H1 (cell line): Measurements from ENCODE around the gene FOXL3. TPM values are rescaled to one million over a fixed set of nuclear protein-coding genes. Genes with fewer than 3 reads are reported as not detected.

Source experiments
- CTCF ChIA-PET: fragments of 300-600 bp; sonication (Branson Sonifier 250); formaldehyde crosslinking; loops from one replicate; lab custom pipeline; 2021; ENCODE audit not compliant: partially characterized antibody; lab: Charles Lee
- POLR2A ChIA-PET: fragments of 300-600 bp; sonication (Branson Sonifier 250); formaldehyde crosslinking; loops from one replicate; lab custom pipeline; 2021; ENCODE audit warnings: inconsistent platforms; ENCODE audit not compliant: partially characterized antibody; lab: Charles Lee
- DNase-seq, 2 experiments: peaks; one replicate each; pipeline versions ENCODE4 v3.0.0 to v3.0.0-alpha.2; 2010 to 2022; ENCODE audit warnings: low spot score in 2 of 2, low read depth in 1 of 2, mixed read lengths in 1 of 2
- FAIRE-seq: peaks from 2 replicates; lab custom pipeline; 2011; peaks lifted over from hg19 to GRCh38; lab: Jason Lieb, UNC
- H2AFZ ChIP-seq: 2 replicates; pipeline ENCODE4 v1.8.1; 2012; ENCODE audit warnings: low read length, inconsistent platforms
- H2AK5ac ChIP-seq: 2 replicates; pipeline ENCODE4 v1.6.1; 2013; ENCODE audit warnings: low read depth, low read length
- H2BK120ac ChIP-seq: replicated peaks from 2 replicates; pipeline ENCODE3; 2013; ENCODE audit warnings: low read depth, low read length, inconsistent platforms
- H2BK12ac ChIP-seq: 2 replicates; pipeline ENCODE4 v1.6.1; 2013; ENCODE audit warnings: low read depth, low read length
- H2BK15ac ChIP-seq: 2 replicates; pipeline ENCODE4 v1.6.1; 2013; ENCODE audit warnings: low read length
- H2BK20ac ChIP-seq: 2 replicates; pipeline ENCODE4 v1.6.1; 2013; ENCODE audit warnings: low read length
- H2BK5ac ChIP-seq: 2 replicates; pipeline ENCODE4 v1.6.1; 2013; ENCODE audit warnings: low read depth, low read length
- H3K14ac ChIP-seq: 2 replicates; pipeline ENCODE4 v1.6.1; 2013; ENCODE audit warnings: inconsistent platforms; ENCODE audit not compliant: insufficient read length
- H3K18ac ChIP-seq: 2 replicates; pipeline ENCODE4 v1.6.1; 2013; ENCODE audit warnings: low read length; ENCODE audit errors: extremely low read depth
- H3K23ac ChIP-seq: 2 replicates; pipeline ENCODE4 v1.6.1; 2013; ENCODE audit warnings: inconsistent platforms; ENCODE audit not compliant: insufficient read length
- H3K23me2 ChIP-seq: 2 replicates; pipeline ENCODE4 v1.6.1; 2013; ENCODE audit warnings: low read depth, low read length
- H3K27ac ChIP-seq: 2 replicates; pipeline ENCODE4 v1.6.1; 2011; ENCODE audit warnings: low read depth, low read length, inconsistent platforms
- H3K27me3 ChIP-seq, 4 experiments: replicated peaks in 1 of 4; 1 replicate in 1 of 4; 2 replicates in 3 of 4; pipeline versions ENCODE4 v1.6.1 to v1.8.1; 2011 to 2013; ENCODE audit warnings: low read length in 3 of 4, mild to moderate bottlenecking in 3 of 4, inconsistent platforms in 2 of 4, mixed read lengths in 2 of 4, moderate library complexity in 1 of 4; ENCODE audit not compliant: control insufficient read depth in 3 of 4, insufficient read depth in 3 of 4; ENCODE audit errors: extremely low read depth in 1 of 4
- H3K36me3 ChIP-seq, 4 experiments: 2 replicates each; pipeline versions ENCODE4 v1.6.1 to v1.8.1; 2011 to 2013; ENCODE audit warnings: mild to moderate bottlenecking in 4 of 4, low read length in 3 of 4, moderate library complexity in 2 of 4, control low read depth in 1 of 4, inconsistent platforms in 1 of 4; ENCODE audit not compliant: insufficient read depth in 4 of 4, control insufficient read depth in 2 of 4
- H3K4ac ChIP-seq: replicated peaks from 2 replicates; pipeline ENCODE3; 2013; ENCODE audit warnings: low read length, low read depth, mixed read lengths, inconsistent platforms; ENCODE audit not compliant: insufficient read length
- H3K4me1 ChIP-seq, 4 experiments: replicated peaks in 1 of 4; 1 replicate in 1 of 4; 2 replicates in 3 of 4; pipeline versions ENCODE4 v1.6.1 to v1.8.1; 2011 to 2013; ENCODE audit warnings: low read length in 3 of 4, inconsistent platforms in 2 of 4, mixed read lengths in 1 of 4; ENCODE audit not compliant: insufficient read depth in 4 of 4, control insufficient read depth in 3 of 4
- H3K4me2 ChIP-seq, 2 experiments: 2 replicates each; pipeline versions ENCODE4 v1.6.1 to v1.8.1; 2011 to 2013; ENCODE audit warnings: low read depth in 2 of 2, low read length in 2 of 2, control low read depth in 1 of 2, inconsistent platforms in 1 of 2, mild to moderate bottlenecking in 1 of 2; ENCODE audit not compliant: insufficient read depth in 1 of 2
- H3K4me3 ChIP-seq, 4 experiments: fragments of 200-600, 300-600 bp in 1 of 4; sonication (generic), shearing (Covaris generic), sonication (Bioruptor Twin) in 1 of 4; 2 replicates each; pipeline versions ENCODE4 v1.5.1 to v1.8.1; 2011 to 2016; ENCODE audit warnings: low read length in 4 of 4, low read depth in 3 of 4, control low read depth in 2 of 4, inconsistent platforms in 2 of 4, mild to moderate bottlenecking in 2 of 4, mixed read lengths in 1 of 4, moderate library complexity in 1 of 4; ENCODE audit not compliant: insufficient read depth in 2 of 4; ENCODE audit errors: extremely low read depth in 1 of 4
- H3K56ac ChIP-seq: replicated peaks from 2 replicates; pipeline ENCODE3; 2013; ENCODE audit warnings: low read depth, mild to moderate bottlenecking, mixed read lengths, low read length, inconsistent platforms; ENCODE audit not compliant: insufficient read length
- H3K79me1 ChIP-seq: 2 replicates; pipeline ENCODE4 v1.6.1; 2013; ENCODE audit warnings: low read depth, low read length, control low read depth
- H3K79me2 ChIP-seq, 2 experiments: 2 replicates each; pipeline versions ENCODE4 v1.6.1 to v1.8.1; 2012 to 2013; ENCODE audit warnings: low read length in 2 of 2, mild to moderate bottlenecking in 2 of 2, inconsistent platforms in 1 of 2; ENCODE audit not compliant: insufficient read depth in 2 of 2, control insufficient read depth in 1 of 2
- H3K9ac ChIP-seq, 4 experiments: replicated peaks in 1 of 4; 1 replicate in 1 of 4; 2 replicates in 3 of 4; pipeline versions ENCODE4 v1.6.1 to v1.8.1; 2011 to 2013; ENCODE audit warnings: low read depth in 3 of 4, low read length in 3 of 4, control low read depth in 2 of 4, mild to moderate bottlenecking in 2 of 4, moderate library complexity in 2 of 4, inconsistent platforms in 1 of 4; ENCODE audit errors: extremely low read depth in 1 of 4
- H3K9me3 ChIP-seq, 2 experiments: 2 replicates each; pipeline versions ENCODE4 v1.6.1 to v1.8.1; 2012 to 2013; ENCODE audit warnings: mild to moderate bottlenecking in 2 of 2, moderate library complexity in 2 of 2, control low read depth in 1 of 2, inconsistent platforms in 1 of 2, low read depth in 1 of 2, low read length in 1 of 2, mixed read lengths in 1 of 2; ENCODE audit not compliant: insufficient read depth in 2 of 2
- H4K20me1 ChIP-seq, 2 experiments: replicated peaks in 1 of 2; 2 replicates each; pipeline versions ENCODE3 to v1.8.1; 2011 to 2013; ENCODE audit warnings: inconsistent platforms in 2 of 2, low read length in 2 of 2, mild to moderate bottlenecking in 1 of 2; ENCODE audit not compliant: insufficient read depth in 2 of 2, control insufficient read depth in 1 of 2
- H4K5ac ChIP-seq: 2 replicates; pipeline ENCODE4 v1.6.1; 2013; ENCODE audit warnings: low read length, low read depth, mixed read lengths, inconsistent platforms; ENCODE audit not compliant: insufficient read length
- H4K8ac ChIP-seq: 2 replicates; pipeline ENCODE4 v1.8.0; 2013; ENCODE audit warnings: mild to moderate bottlenecking, moderate library complexity, low read length, inconsistent platforms; ENCODE audit not compliant: insufficient read depth; ENCODE audit errors: extremely low read depth
- H4K91ac ChIP-seq: replicated peaks from 2 replicates; pipeline ENCODE3; 2013; ENCODE audit warnings: low read length, mixed read lengths, inconsistent platforms; ENCODE audit not compliant: insufficient read length
- ASH2L ChIP-seq: fragments of 200-600, 300-600 bp; sonication (generic); IDR thresholded peaks from one replicate; pipeline ENCODE4 v1.7.1; 2017; ENCODE audit warnings: low read length
- EGR1 ChIP-seq: IDR thresholded peaks from 2 replicates; pipeline ENCODE4 v1.6.1; 2011; ENCODE audit warnings: low read depth, low read length, borderline replicate concordance
- EP300 ChIP-seq, 2 experiments: IDR thresholded peaks; 1 replicate in 1 of 2; 2 replicates in 1 of 2; pipeline ENCODE4 v1.6.1; 2011 to 2012; ENCODE audit warnings: low read depth in 2 of 2, low read length in 2 of 2, mild to moderate bottlenecking in 2 of 2, borderline replicate concordance in 1 of 2, inconsistent platforms in 1 of 2, moderate library complexity in 1 of 2
- MAX ChIP-seq: IDR thresholded peaks from 2 replicates; pipeline ENCODE4 v1.6.1; 2012; ENCODE audit warnings: inconsistent platforms
- RAD21 ChIP-seq, 2 experiments: IDR thresholded peaks in 1 of 2; conservative IDR thresholded peaks in 1 of 2; 2 replicates each; pipeline ENCODE4 v1.6.1; 2011; ENCODE audit warnings: low read depth in 2 of 2, low read length in 2 of 2, improper control_type of control experiment in 1 of 2, inconsistent platforms in 1 of 2, mild to moderate bottlenecking in 1 of 2, moderate library complexity in 1 of 2
- RNF2 ChIP-seq: fragments of 200-900, 300-1000 bp; sonication (generic); IDR thresholded peaks from 2 replicates; pipeline ENCODE4 v1.7.1; 2016; ENCODE audit warnings: borderline replicate concordance, low read depth, mild to moderate bottlenecking, antibody characterized with exemption, low read length; ENCODE audit not compliant: poor library complexity, severe bottlenecking; ENCODE audit errors: missing control alignments
- TAF1 ChIP-seq: IDR thresholded peaks from 2 replicates; pipeline ENCODE4 v1.6.1; 2011; ENCODE audit warnings: mild to moderate bottlenecking, low read depth, low read length
- YY1 ChIP-seq: IDR thresholded peaks from 2 replicates; pipeline ENCODE4 v1.6.1; 2011; ENCODE audit warnings: low read depth, mild to moderate bottlenecking, low read length
- WGBS, 2 experiments: shearing (Covaris generic) in 1 of 2; methylation state at CpG; one replicate each; pipeline versions ENCODE4 v1.1.6 to v1.1.7; 2013 to 2015; ENCODE audit warnings: low lambda C conversion rate in 2 of 2, mixed read lengths in 2 of 2, inconsistent platforms in 1 of 2, low coverage in 1 of 2, missing lambda C conversion rate in 1 of 2; ENCODE audit not compliant: insufficient replicate concordance in 2 of 2, insufficient coverage in 1 of 2, insufficient read length in 1 of 2; ENCODE audit errors: extremely low coverage in 1 of 2, missing lambda C conversion rate in 1 of 2; 5-methylcytosine and 5-hydroxymethylcytosine counted together
- polyA plus RNA-seq, 7 experiments: library from polyadenylated mRNA; depleted of rRNA in 3 of 7; stranded (reverse) in 5 of 7; unstranded in 2 of 7; fragments of >200 nt in 5 of 7; fragments of 200-250 nt in 2 of 7; gene quantifications; 1 replicate in 5 of 7; 2 replicates in 1 of 7; 4 replicates in 1 of 7; pipeline versions ENCODE4 v1.2.1 to v1.2.3, GENCODE V29; 2011 to 2013; ENCODE audit warnings: missing spikeins in 2 of 7, mixed read lengths in 2 of 7
- total RNA-seq: library from RNA; stranded (reverse); fragmentation: NEBNext Ultra II Directional; extraction: Animal tissue kit (Norgen Biotek cat#: 25700); gene quantifications from 2 replicates; pipeline ENCODE4 v1.2.1, GENCODE V29; 2021
- TF ChIP-seq, protein P1 (sequence below): IDR thresholded peaks from 2 replicates; pipeline ENCODE4 v1.6.1; 2012; ENCODE audit warnings: inconsistent platforms
- TF ChIP-seq, protein P2 (sequence below): IDR thresholded peaks from 2 replicates; pipeline ENCODE4 v1.6.1; 2012; ENCODE audit warnings: low read length, inconsistent platforms

Gene FOXL3
- total and polyA plus RNA-seq, 2 of the 8 experiments (the other 6 are each of a cell fraction or from before 2014, with no cell fraction given), result not detected

DNA sequence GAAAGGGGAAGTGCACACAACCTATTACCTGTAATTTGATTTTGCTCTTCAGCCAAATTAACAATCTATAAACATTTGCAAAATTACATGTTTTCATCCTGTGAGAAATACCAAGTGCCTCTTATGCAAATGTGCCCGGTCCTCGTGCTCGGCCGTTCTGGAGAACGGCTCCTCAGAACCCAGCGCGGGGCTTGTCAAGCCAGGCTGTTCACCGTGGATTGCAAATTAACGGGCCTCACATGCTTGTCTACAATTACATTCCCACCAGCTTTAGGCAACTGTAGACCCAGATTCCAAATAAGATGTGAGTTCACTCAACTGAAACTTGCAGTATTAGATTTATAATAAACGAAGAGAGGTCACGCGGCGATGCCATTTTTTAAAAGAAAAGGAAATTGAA is 8.8 kb downstream of the FOXL3 start:
- Histone ChIP-seq H3K18ac (no peak overlapping the region), H2AK5ac (no peak overlapping the region), H3K4me2 (no peak overlapping the region), H3K56ac (no peak overlapping the region), H3K9ac (no peak overlapping the region), H2BK20ac (no peak overlapping the region), H2AFZ (no peak overlapping the region), H4K8ac (no peak overlapping the region), H4K20me1 (peaks cover 0 to 3% of the 10 kb centered on the region in 2 experiments), H3K27me3 (no peaks in the 10 kb centered on the region), H3K4ac (no peak overlapping the region), H4K5ac (no peak overlapping the region), H3K9me3 (peaks cover 0 to 3% of the 10 kb centered on the region in 2 experiments; a peak in 1 of 4 replicates), H2BK120ac (no peak overlapping the region), H3K23me2 (peaks cover 3% of the 10 kb centered on the region; the same call in 1 of the 2 replicates), H3K36me3 (no peaks in the 10 kb centered on the region), H4K91ac (no peak overlapping the region), H3K79me1 (no peaks in the 10 kb centered on the region), H3K79me2 (no peaks in the 10 kb centered on the region), H2BK15ac (no peak overlapping the region), H3K4me1 (no peaks in the 10 kb centered on the region; a peak in 1 of 7 replicates), H3K27ac (no peak overlapping the region), H3K14ac (no peak overlapping the region), H2BK5ac (no peak overlapping the region), H3K4me3 (no peak overlapping the region), H3K23ac (no peak overlapping the region), H2BK12ac (no peak overlapping the region)
- DNase-seq (no peak), FAIRE-seq (no peak)
- WGBS, 2 experiments, result 94% methylated on average over 13 of the region's 13 CpGs; no CpG with 5 or more reads in 1 of the 2 experiments
- ChIA-PET CTCF (no interaction called here), POLR2A (no interaction called here)
- no peak for TF ChIP-seq EP300 (IDR thresholded peaks at IDR 0.05; ENCODE audit: borderline replicate concordance in 1 of 2, low read depth in 2 of 2, low read length in 2 of 2)
- no peak for TF ChIP-seq RAD21 (IDR thresholded peaks at IDR 0.05 in 1 of 2, conservative IDR thresholded peaks at IDR 0.05 in 1 of 2; ENCODE audit: low read depth in 2 of 2, low read length in 2 of 2)
- no peak for TF ChIP-seq YY1
- TF ChIP-seq ASH2L, result no peak
- TF ChIP-seq, protein P1, sequence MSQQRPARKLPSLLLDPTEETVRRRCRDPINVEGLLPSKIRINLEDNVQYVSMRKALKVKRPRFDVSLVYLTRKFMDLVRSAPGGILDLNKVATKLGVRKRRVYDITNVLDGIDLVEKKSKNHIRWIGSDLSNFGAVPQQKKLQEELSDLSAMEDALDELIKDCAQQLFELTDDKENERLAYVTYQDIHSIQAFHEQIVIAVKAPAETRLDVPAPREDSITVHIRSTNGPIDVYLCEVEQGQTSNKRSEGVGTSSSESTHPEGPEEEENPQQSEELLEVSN, result no peak
- TF ChIP-seq, protein P2, sequence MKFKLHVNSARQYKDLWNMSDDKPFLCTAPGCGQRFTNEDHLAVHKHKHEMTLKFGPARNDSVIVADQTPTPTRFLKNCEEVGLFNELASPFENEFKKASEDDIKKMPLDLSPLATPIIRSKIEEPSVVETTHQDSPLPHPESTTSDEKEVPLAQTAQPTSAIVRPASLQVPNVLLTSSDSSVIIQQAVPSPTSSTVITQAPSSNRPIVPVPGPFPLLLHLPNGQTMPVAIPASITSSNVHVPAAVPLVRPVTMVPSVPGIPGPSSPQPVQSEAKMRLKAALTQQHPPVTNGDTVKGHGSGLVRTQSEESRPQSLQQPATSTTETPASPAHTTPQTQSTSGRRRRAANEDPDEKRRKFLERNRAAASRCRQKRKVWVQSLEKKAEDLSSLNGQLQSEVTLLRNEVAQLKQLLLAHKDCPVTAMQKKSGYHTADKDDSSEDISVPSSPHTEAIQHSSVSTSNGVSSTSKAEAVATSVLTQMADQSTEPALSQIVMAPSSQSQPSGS, result no peak
- no peak for TF ChIP-seq TAF1
- no peak for TF ChIP-seq EGR1
- TF ChIP-seq MAX, result no peak
- no peak for TF ChIP-seq RNF2
